HEK293 (cell line): ENCODE results near the gene P2RX7.
"Not testable (repeated sequence)": the region's sequence is repeated elsewhere in the genome, so short reads cannot be mapped to it uniquely, and the experiment has no call there.

ENCODE experiments used
- CTCF ChIA-PET: fragments of 350-600 bp; formaldehyde crosslinking; extraction: SDS; loops from one replicate; lab custom pipeline; 2021; ENCODE audit warnings: antibody characterized with exemption; lab: Yijun Ruan, JAX
- POLR2A ChIA-PET: fragments of 300-600 bp; formaldehyde crosslinking; extraction: SDS; loops from one replicate; lab custom pipeline; 2020; ENCODE audit warnings: antibody characterized with exemption, inconsistent platforms; lab: Yijun Ruan, JAX
- H3K27ac ChIP-seq: fragments of 200-500 bp; sonication (Bioruptor generic); 2 replicates; pipeline ENCODE4 v1.5.1; 2014; ENCODE audit warnings: low read depth, low read length, control low read depth, inconsistent platforms; ENCODE audit errors: extremely low read depth
- H3K36me3 ChIP-seq, 2 experiments: fragments of 200-500 bp in 1 of 2; sonication (Bioruptor generic) in 1 of 2; 1 replicate in 1 of 2; 2 replicates in 1 of 2; pipeline ENCODE4 v1.5.1; 2014 to 2017; ENCODE audit warnings: inconsistent platforms in 2 of 2, low read length in 2 of 2; ENCODE audit not compliant: control insufficient read depth in 2 of 2, insufficient read depth in 1 of 2
- H3K4me1 ChIP-seq: fragments of 200-500 bp; sonication (Bioruptor generic); 2 replicates; pipeline ENCODE4 v1.5.1; 2014; ENCODE audit warnings: mild to moderate bottlenecking, low read length, inconsistent platforms; ENCODE audit not compliant: control insufficient read depth, insufficient read depth
- H3K4me3 ChIP-seq: 2 replicates; pipeline ENCODE4 v1.5.1; 2011; ENCODE audit warnings: low read depth, mild to moderate bottlenecking, control low read depth, low read length, moderate library complexity
- H3K9me3 ChIP-seq: fragments of 200-500 bp; sonication (Bioruptor generic); 2 replicates; pipeline ENCODE4 v1.5.1; 2014; ENCODE audit warnings: low read depth, low read length, inconsistent platforms; ENCODE audit not compliant: control insufficient read depth, insufficient read depth
- EGR2 ChIP-seq: fragments of 450-650 bp; formaldehyde crosslinking; IDR thresholded peaks from 2 replicates; pipeline ENCODE4 v1.5.1; 2016; ENCODE audit warnings: low read depth, missing biosample characterization, missing genetic modification characterization
- ELK4 ChIP-seq: IDR thresholded peaks from 2 replicates; pipeline ENCODE4 v1.6.1; 2011; ENCODE audit warnings: mild to moderate bottlenecking, low read depth, low read length, borderline replicate concordance
- GLIS1 ChIP-seq: fragments of 450-650 bp; formaldehyde crosslinking; IDR thresholded peaks from 2 replicates; pipeline ENCODE4 v1.5.1; 2016; ENCODE audit warnings: missing biosample characterization, missing genetic modification characterization
- PBX3 ChIP-seq: sonication (generic); formaldehyde crosslinking; IDR thresholded peaks from 2 replicates; pipeline ENCODE4 v1.8.1; 2022; ENCODE audit warnings: mild to moderate bottlenecking, moderate library complexity, missing genetic modification reagents
- SALL2 ChIP-seq: fragments of 450-650 bp; formaldehyde crosslinking; IDR thresholded peaks from 2 replicates; pipeline ENCODE4 v1.5.0; 2017; ENCODE audit warnings: missing biosample characterization, mild to moderate bottlenecking, missing genetic modification characterization, borderline replicate concordance
- ZNF248 ChIP-seq: fragments of 450-650 bp; formaldehyde crosslinking; IDR thresholded peaks from 2 replicates; pipeline ENCODE4 v1.5.1; 2017; ENCODE audit warnings: missing biosample characterization, missing genetic modification characterization
- ZNF292 ChIP-seq: fragments of 450-650 bp; formaldehyde crosslinking; IDR thresholded peaks from 2 replicates; pipeline ENCODE4 v1.5.1; 2016; ENCODE audit warnings: low read depth, missing biosample characterization, missing genetic modification characterization, borderline replicate concordance
- ZNF37A ChIP-seq: fragments of 450-650 bp; IDR thresholded peaks from 2 replicates; pipeline ENCODE4 v1.5.1; 2018; ENCODE audit warnings: missing biosample characterization, missing genetic modification characterization
- ZNF544 ChIP-seq: fragments of 450-650 bp; formaldehyde crosslinking; IDR thresholded peaks from 2 replicates; pipeline ENCODE4 v1.5.0; 2017; ENCODE audit warnings: missing biosample characterization, missing genetic modification characterization
- ZNF548 ChIP-seq: fragments of 450-650 bp; formaldehyde crosslinking; IDR thresholded peaks from 2 replicates; pipeline ENCODE4 v1.5.1; 2016; ENCODE audit warnings: missing biosample characterization, missing genetic modification characterization
- ZNF658 ChIP-seq: fragments of 450-650 bp; formaldehyde crosslinking; IDR thresholded peaks from 2 replicates; pipeline ENCODE4; 2016; ENCODE audit warnings: missing biosample characterization, missing genetic modification characterization
- ZNF670 ChIP-seq: fragments of 450-650 bp; formaldehyde crosslinking; IDR thresholded peaks from 2 replicates; pipeline ENCODE4 v1.5.1; 2016; ENCODE audit warnings: missing biosample characterization, missing genetic modification characterization, low read depth
- ZNF701 ChIP-seq: fragments of 450-650 bp; formaldehyde crosslinking; IDR thresholded peaks from 2 replicates; pipeline ENCODE4 v1.5.1; 2016; ENCODE audit warnings: missing biosample characterization, missing genetic modification characterization
- ZNF704 ChIP-seq: fragments of 450-650 bp; formaldehyde crosslinking; IDR thresholded peaks from 2 replicates; pipeline ENCODE4 v1.5.1; 2016; ENCODE audit warnings: missing biosample characterization, missing genetic modification characterization
- ZNF768 ChIP-seq: fragments of 450-650 bp; formaldehyde crosslinking; IDR thresholded peaks from 2 replicates; pipeline ENCODE4 v1.5.1; 2018; ENCODE audit warnings: missing biosample characterization, mild to moderate bottlenecking, missing genetic modification characterization
- ZNF777 ChIP-seq: fragments of 450-650 bp; formaldehyde crosslinking; IDR thresholded peaks from 2 replicates; pipeline ENCODE4 v1.5.1; 2017; ENCODE audit warnings: missing biosample characterization, missing genetic modification characterization, borderline replicate concordance
- ZSCAN4 ChIP-seq: fragments of 450-650 bp; formaldehyde crosslinking; IDR thresholded peaks from 2 replicates; pipeline ENCODE4 v1.5.1; 2017; ENCODE audit warnings: missing biosample characterization, missing genetic modification characterization
- ZXDB ChIP-seq: fragments of 450-650 bp; formaldehyde crosslinking; IDR thresholded peaks from 2 replicates; pipeline ENCODE4 v1.5.1; 2016; ENCODE audit warnings: missing biosample characterization, missing genetic modification characterization
- TF ChIP-seq, protein P1 (sequence below): fragments of 450-650 bp; formaldehyde crosslinking; IDR thresholded peaks from 2 replicates; pipeline ENCODE4 v1.5.1; 2016; ENCODE audit warnings: missing biosample characterization, missing genetic modification characterization

The P2RX7 gene

GRCh38 chr12:121162985-121163384 is 30.3 kb downstream of the P2RX7 start:
- TF ChIP-seq SALL2 (tag by site-specific recombination) (no peak), ZNF768 (tag by site-specific recombination) (peak; percentile 85), ZSCAN4 (peak; percentile 61; the same call in 1 of the 2 replicates)
- no peaks in the 10 kb centered on the region for H3K36me3 ChIP-seq
- POLR2A ChIA-PET: no interaction called here
- no peak overlapping the region for H3K4me3 ChIP-seq
- CTCF ChIA-PET: no interaction called here
- H3K9me3 ChIP-seq: no peaks in the 10 kb centered on the region
- H3K27ac ChIP-seq: no peak overlapping the region
- H3K4me1 ChIP-seq: no peaks in the 10 kb centered on the region

GRCh38 chr12:121164839-121165238 is 32.2 kb downstream of the P2RX7 start:
- H3K27ac ChIP-seq, H3K36me3 ChIP-seq, H3K4me1 ChIP-seq, POLR2A ChIA-PET, H3K4me3 ChIP-seq, H3K9me3 ChIP-seq: not testable (repeated sequence)
- CTCF ChIA-PET: interaction anchor here (0.6 kb wide), 1 partner anchor 117 kb away, joined by 4 read pairs; no protein-coding TSS in a partner anchor

GRCh38 chr12:121165316-121165715 is 32.6 kb downstream of the P2RX7 start:
- Histone ChIP-seq H3K4me3 (no peak overlapping the region), H3K27ac (no peak overlapping the region), H3K4me1 (no peaks in the 10 kb centered on the region), H3K9me3 (no peaks in the 10 kb centered on the region), H3K36me3 (no peaks in the 10 kb centered on the region)
- TF ChIP-seq ZXDB (tag by site-specific recombination) (no peak), ZNF548 (tag by site-specific recombination) (no peak), EGR2 (peak; percentile 67), ZNF658 (tag by site-specific recombination) (no peak), ZNF670 (tag by site-specific recombination) (no peak), ZNF544 (no peak)
- TF ChIP-seq, protein P1, sequence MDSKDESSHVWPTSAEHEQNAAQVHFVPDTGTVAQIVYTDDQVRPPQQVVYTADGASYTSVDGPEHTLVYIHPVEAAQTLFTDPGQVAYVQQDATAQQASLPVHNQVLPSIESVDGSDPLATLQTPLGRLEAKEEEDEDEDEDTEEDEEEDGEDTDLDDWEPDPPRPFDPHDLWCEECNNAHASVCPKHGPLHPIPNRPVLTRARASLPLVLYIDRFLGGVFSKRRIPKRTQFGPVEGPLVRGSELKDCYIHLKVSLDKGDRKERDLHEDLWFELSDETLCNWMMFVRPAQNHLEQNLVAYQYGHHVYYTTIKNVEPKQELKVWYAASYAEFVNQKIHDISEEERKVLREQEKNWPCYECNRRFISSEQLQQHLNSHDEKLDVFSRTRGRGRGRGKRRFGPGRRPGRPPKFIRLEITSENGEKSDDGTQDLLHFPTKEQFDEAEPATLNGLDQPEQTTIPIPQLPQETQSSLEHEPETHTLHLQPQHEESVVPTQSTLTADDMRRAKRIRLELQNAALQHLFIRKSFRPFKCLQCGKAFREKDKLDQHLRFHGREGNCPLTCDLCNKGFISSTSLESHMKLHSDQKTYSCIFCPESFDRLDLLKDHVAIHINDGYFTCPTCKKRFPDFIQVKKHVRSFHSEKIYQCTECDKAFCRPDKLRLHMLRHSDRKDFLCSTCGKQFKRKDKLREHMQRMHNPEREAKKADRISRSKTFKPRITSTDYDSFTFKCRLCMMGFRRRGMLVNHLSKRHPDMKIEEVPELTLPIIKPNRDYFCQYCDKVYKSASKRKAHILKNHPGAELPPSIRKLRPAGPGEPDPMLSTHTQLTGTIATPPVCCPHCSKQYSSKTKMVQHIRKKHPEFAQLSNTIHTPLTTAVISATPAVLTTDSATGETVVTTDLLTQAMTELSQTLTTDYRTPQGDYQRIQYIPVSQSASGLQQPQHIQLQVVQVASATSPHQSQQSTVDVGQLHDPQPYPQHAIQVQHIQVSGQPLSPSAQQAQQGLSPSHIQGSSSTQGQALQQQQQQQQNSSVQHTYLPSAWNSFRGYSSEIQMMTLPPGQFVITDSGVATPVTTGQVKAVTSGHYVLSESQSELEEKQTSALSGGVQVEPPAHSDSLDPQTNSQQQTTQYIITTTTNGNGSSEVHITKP: 0 out of 2 replicates have a peak, but pooled peaks have one; percentile 2
- ChIA-PET CTCF (interaction anchor here (0.6 kb wide), 1 partner anchor 117 kb away, joined by 4 read pairs; no protein-coding TSS in a partner anchor), POLR2A (no interaction called here)

DNA sequence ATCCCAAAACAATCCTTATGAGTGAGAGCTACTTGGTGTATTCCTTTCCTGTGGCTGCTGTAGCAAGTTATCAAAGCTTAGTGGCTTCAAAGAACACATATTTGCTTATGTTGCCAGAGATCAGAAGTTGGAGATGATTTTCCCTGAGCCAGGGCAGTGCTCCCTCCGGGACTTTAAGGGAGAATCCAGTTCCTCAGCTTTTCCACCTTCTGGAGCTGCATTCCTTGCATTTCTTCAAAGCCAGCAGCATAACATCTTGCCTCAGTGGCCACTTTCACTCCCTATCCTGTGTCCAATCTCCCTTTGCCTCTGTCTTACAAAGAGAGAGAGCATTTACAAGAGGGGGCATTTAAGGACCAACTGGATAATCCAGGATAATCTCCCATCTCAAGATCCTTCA is 33.7 kb downstream of the P2RX7 start:
- no peaks in the 10 kb centered on the region for H3K4me1 ChIP-seq
- ChIA-PET CTCF (no interaction called here), POLR2A (no interaction called here)
- H3K4me3 ChIP-seq: no peak overlapping the region
- H3K27ac ChIP-seq: no peak overlapping the region
- H3K9me3 ChIP-seq: no peaks in the 10 kb centered on the region
- no peaks in the 10 kb centered on the region for H3K36me3 ChIP-seq
- no peak for TF ChIP-seq GLIS1
- no peak for TF ChIP-seq ZNF292 (tag by site-specific recombination)
- no peak for TF ChIP-seq ZNF701 (tag by site-specific recombination)
- TF ChIP-seq SALL2 (tag by site-specific recombination): no peak
- TF ChIP-seq ELK4: no peak
- TF ChIP-seq ZNF37A (tag by site-specific recombination): no peak
- TF ChIP-seq PBX3 (CRISPR knock-in tag): no peak
- no peak for TF ChIP-seq ZNF704 (tag by site-specific recombination)
- TF ChIP-seq ZNF248: no peak
- TF ChIP-seq ZNF777: no peak
